ENCODE results near the gene ARHGEF12. TPM values are rescaled to one million over a fixed set of nuclear protein-coding genes. Genes with fewer than 3 reads are reported as not detected.

The ARHGEF12 gene
- total RNA-seq, 2 donors from 2014 or later, result 46.5 to 71.1 TPM

GRCh38 chr11:120400564-120401364 lies 64.6 kb downstream of the ARHGEF12 start:
- peak overlapping the region in 3 of 4 donors; percentile 4 to 47 (median 34) for H3K27ac ChIP-seq
- H3K36me3 ChIP-seq (replicated peaks in 1 of 2; ENCODE audit: insufficient read depth in 1 of 2, low read depth in 2 of 2), result no peaks in the 10 kb centered on the region
- peak; percentile 64 for ATAC-seq
- DNase-seq, result peak in 2 of 4 donors; percentile 22 to 37
- 49 to 53% methylated on average over 7 of the region's 7 CpGs for WGBS, 2 donors
- no peak overlapping the region for H3K4me3 ChIP-seq
- TF ChIP-seq CTCF (IDR thresholded peaks at IDR 0.05), result no peak
- no peak for TF ChIP-seq POLR2A (IDR thresholded peaks at IDR 0.05)
- intact Hi-C loops (cut with DNase I), result no loop called here
- H3K27me3 ChIP-seq, result no peaks in the 10 kb centered on the region
- no peaks in the 10 kb centered on the region for H3K9me3 ChIP-seq
- peaks cover 38% of the 10 kb centered on the region for H3K4me1 ChIP-seq

DNA sequence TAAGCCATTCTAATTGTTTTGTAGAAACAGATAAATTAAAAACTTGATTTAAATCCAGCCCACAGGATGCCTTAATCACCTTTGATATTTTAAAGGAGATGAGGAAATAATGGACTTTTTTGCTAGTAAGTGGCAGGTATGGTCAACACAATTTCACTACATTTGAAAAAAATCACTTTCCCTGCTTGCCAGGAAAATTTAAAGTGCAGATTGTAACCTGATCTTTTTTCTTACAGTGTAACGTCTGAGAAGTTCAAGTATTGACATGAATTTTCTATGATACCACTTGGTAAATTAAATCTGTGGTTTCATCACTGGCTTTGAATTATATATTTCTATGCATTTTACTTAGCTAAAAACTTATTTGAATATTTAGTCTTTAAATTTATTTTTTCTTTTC lies 65.3 kb downstream of the ARHGEF12 start:
- no peaks in the 10 kb centered on the region for H3K36me3 ChIP-seq (replicated peaks in 1 of 2; ENCODE audit: insufficient read depth in 1 of 2, low read depth in 2 of 2)
- peaks cover 38% of the 10 kb centered on the region for H3K4me1 ChIP-seq
- ATAC-seq (no peak), DNase-seq (no peak)
- no peaks in the 10 kb centered on the region for H3K27me3 ChIP-seq
- no peak overlapping the region for H3K4me3 ChIP-seq
- H3K9me3 ChIP-seq, result no peaks in the 10 kb centered on the region
- TF ChIP-seq POLR2A (IDR thresholded peaks at IDR 0.05) (no peak), CTCF (IDR thresholded peaks at IDR 0.05) (no peak)
- H3K27ac ChIP-seq, result peak overlapping the region in 1 of 4 donors; percentile 47
- 18 to 26% methylated on average over 1 of the region's 1 CpG for WGBS, 2 donors
- intact Hi-C loops (cut with DNase I), result no loop called here

DNA sequence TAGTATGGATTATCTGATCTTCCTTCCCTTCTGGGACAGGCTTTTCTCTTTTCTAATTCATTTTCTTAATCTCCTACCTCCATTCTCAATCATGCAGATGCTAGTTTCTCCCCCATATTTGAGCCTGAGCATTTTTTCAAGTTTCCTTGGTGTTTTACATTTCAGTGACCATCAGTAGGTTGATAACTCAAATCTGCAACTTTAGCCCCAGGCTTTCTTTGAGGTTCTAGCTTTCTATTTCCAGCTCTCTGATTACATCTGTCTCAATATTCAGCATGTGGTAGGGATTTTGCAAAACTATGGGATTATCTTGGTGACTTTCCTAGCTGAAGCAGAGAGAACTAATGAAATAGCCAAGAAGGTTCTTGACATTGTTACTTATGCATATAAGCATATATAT lies 67.8 kb downstream of the ARHGEF12 start:
- Histone ChIP-seq H3K36me3 (replicated peaks in 1 of 2; ENCODE audit: insufficient read depth in 1 of 2, low read depth in 2 of 2) (no peaks in the 10 kb centered on the region), H3K27me3 (no peaks in the 10 kb centered on the region), H3K4me1 (peaks cover 31% of the 10 kb centered on the region), H3K9me3 (no peaks in the 10 kb centered on the region), H3K4me3 (no peak overlapping the region), H3K27ac (no peak overlapping the region)
- no peak for TF ChIP-seq CTCF (IDR thresholded peaks at IDR 0.05)
- no peak for TF ChIP-seq POLR2A (IDR thresholded peaks at IDR 0.05)
- DNase-seq (no peak), ATAC-seq (no peak)
- intact Hi-C loops (cut with DNase I), result no loop called here

DNA sequence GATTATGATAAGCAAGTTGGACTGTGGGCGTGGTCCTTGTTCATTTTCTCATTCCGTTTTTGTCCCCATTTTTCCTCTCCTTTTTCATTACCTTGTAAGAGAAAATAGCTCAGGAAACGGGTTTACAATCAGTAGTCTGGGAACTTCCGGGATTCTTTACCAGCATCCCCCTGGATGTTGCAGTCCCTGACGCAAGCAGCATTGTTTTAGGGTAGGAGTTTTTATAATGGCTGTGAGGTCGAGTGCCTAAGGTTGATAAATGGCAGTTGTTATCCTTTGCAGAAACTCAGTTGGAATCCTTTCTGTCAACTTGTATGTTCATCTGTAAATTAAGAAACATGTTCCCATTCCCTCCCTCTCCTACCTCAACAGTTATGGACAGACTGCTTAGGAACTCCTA lies 68.3 kb downstream of the ARHGEF12 start:
- TF ChIP-seq POLR2A (IDR thresholded peaks at IDR 0.05), result no peak
- no peak for TF ChIP-seq CTCF (IDR thresholded peaks at IDR 0.05)
- no peaks in the 10 kb centered on the region for H3K27me3 ChIP-seq
- no peak overlapping the region for H3K4me3 ChIP-seq
- H3K9me3 ChIP-seq, result no peaks in the 10 kb centered on the region
- 71 to 75% methylated on average over 6 of the region's 6 CpGs for WGBS, 2 donors
- ATAC-seq (no peak), DNase-seq (no peak)
- intact Hi-C loops (cut with DNase I), result no loop called here
- no peaks in the 10 kb centered on the region for H3K36me3 ChIP-seq (replicated peaks in 1 of 2; ENCODE audit: insufficient read depth in 1 of 2, low read depth in 2 of 2)
- no peak overlapping the region for H3K27ac ChIP-seq
- peaks cover 28% of the 10 kb centered on the region for H3K4me1 ChIP-seq

DNA sequence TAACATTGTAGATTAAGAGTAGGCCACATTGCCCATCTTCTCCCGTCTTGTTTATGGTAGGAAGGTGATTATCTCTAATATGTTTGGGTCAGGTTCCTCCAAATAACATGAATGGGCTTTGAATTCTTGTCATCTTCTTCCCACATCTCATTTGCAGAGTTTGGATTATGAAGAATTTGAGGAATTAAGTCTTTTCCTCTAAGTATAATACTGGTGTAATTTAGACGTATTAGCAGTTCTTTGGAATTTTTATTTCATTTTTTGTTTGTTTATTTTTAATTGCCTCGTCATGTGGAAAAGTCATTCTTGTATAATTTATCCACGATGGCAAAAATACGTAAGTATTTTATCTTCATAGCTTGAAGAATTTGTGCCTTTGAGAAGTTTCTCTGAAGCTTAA lies 73.4 kb downstream of the ARHGEF12 start:
- ATAC-seq, result no peak
- H3K27ac ChIP-seq, result no peak overlapping the region
- no peaks in the 10 kb centered on the region for H3K36me3 ChIP-seq (replicated peaks in 1 of 2; ENCODE audit: insufficient read depth in 1 of 2, low read depth in 2 of 2)
- intact Hi-C loops (cut with DNase I), result no loop called here
- H3K4me1 ChIP-seq, result no peaks in the 10 kb centered on the region
- H3K9me3 ChIP-seq, result no peaks in the 10 kb centered on the region
- no peaks in the 10 kb centered on the region for H3K27me3 ChIP-seq
- DNase-seq, result no peak
- TF ChIP-seq CTCF (IDR thresholded peaks at IDR 0.05), result no peak
- TF ChIP-seq POLR2A (IDR thresholded peaks at IDR 0.05), result no peak
- H3K4me3 ChIP-seq, result no peak overlapping the region
- WGBS, 2 donors, result 88 to 89% methylated on average over 5 of the region's 5 CpGs
